IgD-negative memory B cell (primary cell): ENCODE measurements around the gene GOLGA5. TPM values are rescaled to one million over a fixed set of nuclear protein-coding genes. Genes with fewer than 3 reads are reported as not detected.
"Not testable (repeated sequence)": the region's sequence is repeated elsewhere in the genome, so short reads cannot be mapped to it uniquely, and the experiment has no call there.

ENCODE experiments used
- H3K27ac Mint-ChIP-seq, 3 donors: one replicate each; pipeline ENCODE4 v1.8.0; 2020 to 2022; ENCODE audit warnings: mild to moderate bottlenecking in 3 of 3, mixed read lengths in 3 of 3, moderate library complexity in 1 of 3
- H3K27me3 Mint-ChIP-seq: one replicate; pipeline ENCODE4 v1.8.0; 2021; ENCODE audit warnings: mixed read lengths
- H3K36me3 Mint-ChIP-seq: one replicate; pipeline ENCODE4 v1.8.0; 2020; ENCODE audit warnings: mild to moderate bottlenecking, mixed read lengths
- H3K4me1 Mint-ChIP-seq, 3 donors: one replicate each; pipeline ENCODE4 v1.8.0; 2020 to 2022; ENCODE audit warnings: mixed read lengths in 3 of 3, mild to moderate bottlenecking in 1 of 3
- H3K4me3 Mint-ChIP-seq, 4 donors: one replicate each; pipeline ENCODE4 v1.8.0; 2020 to 2022; ENCODE audit warnings: mild to moderate bottlenecking in 4 of 4, mixed read lengths in 4 of 4, moderate library complexity in 3 of 4
- H3K9me3 Mint-ChIP-seq, 3 donors: one replicate each; pipeline ENCODE4 v1.8.0; 2020 to 2021; ENCODE audit warnings: mixed read lengths in 3 of 3, mild to moderate bottlenecking in 1 of 3
- polyA plus RNA-seq: library from polyadenylated mRNA; unstranded; fragments of 300-500 nt; fragmentation: Illumina TruSeq; gene quantifications from one replicate; pipeline ENCODE4 v1.2.3, GENCODE V29; 2021

Gene GOLGA5
- 20.2 TPM for polyA plus RNA-seq

DNA sequence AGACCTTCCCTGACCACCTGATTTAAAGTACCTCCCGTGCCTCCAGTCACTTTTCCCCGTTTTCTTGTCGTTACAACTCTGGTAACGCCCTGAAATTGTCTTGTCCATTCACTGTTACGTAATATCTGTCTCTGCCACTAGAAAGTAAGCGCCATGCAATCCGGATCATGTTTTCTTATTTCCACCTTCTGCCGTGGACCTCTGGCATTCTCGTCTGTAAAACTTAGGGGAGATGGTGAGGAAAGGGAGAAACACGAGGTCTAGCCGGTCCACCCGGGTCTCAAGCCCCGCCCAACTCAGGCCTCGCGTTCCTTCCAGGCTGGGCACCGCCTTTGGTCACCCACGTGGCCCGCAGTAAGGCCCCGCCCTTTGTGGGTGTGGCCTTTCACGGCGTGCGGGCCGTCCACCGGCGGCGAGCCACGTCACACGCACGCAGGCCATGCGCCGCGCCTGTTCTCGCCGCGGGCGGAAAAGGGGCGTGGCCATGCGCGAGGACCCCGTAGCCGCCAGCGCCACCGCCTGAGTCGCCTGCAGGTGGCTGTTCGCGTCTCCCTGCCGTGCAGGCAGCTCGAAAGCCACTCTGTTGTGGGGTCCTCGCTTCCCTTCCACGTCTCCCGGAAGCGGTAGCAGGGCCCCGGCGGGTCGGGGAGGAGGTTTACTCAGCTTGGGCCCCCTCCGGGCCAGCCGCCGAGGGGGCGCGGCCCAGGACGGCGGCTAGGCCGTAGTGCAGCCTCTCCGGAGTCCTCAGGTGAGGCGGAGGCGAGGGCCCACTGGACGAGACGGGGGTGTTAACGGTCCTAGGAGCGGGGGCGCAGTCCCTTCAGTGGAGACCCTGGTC, at the start of gene GOLGA5:
TSS of gene GOLGA5 (plus strand) at position 597 of the 838 bp plus-strand sequence. CDS start 3,133 bp downstream, outside the sequence.
- Mint-ChIP-seq H3K4me1 (peaks cover 15 to 23% (median 15%) of the 10 kb centered on the region in 3 donors), H3K4me3 (peak within 1 kb of the TSS; percentile 56 to 98 (median 94)), H3K9me3 (peaks cover 6 to 23% (median 8%) of the 10 kb centered on the region in 3 donors), H3K27me3 (no peaks in the 10 kb centered on the region), H3K27ac (peak within 1 kb of the TSS; percentile 55 to 97 (median 74)), H3K36me3 (peaks cover 6% of the 10 kb centered on the region)

DNA sequence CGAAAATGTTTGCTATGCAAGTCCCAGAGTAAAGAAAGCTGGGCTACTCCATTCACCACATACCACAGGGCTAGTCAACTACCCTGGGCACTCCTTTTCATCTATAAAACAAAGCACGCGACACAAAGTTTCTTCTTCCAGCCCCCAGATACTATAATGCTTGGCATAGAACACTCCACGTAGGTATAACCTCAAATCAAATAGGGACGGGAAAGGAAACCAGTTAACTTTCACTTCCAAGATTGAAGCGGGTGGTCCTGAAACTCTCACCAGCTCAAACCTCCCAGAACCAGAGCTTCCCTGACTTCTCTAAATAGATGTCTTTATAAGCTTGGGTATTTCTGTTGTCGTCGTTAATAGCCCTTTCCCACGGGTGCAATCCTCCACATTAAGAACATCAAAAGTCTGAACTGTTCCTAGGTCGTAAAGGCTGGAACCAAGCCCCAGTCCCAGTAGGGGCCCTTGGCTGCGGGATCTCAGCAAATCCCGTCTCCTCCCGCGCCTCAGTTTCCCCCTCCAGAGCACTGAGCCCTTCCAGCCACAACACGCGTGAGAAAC, 46.3 kb upstream of the GOLGA5 start:
- peaks cover 39 to 40% (median 39%) of the 10 kb centered on the region in 3 donors for H3K4me1 Mint-ChIP-seq
- peaks cover 6% of the 10 kb centered on the region for H3K36me3 Mint-ChIP-seq
- peaks cover 0 to 4% (median 2%) of the 10 kb centered on the region in 3 donors for H3K9me3 Mint-ChIP-seq
- H3K4me3 Mint-ChIP-seq = peak overlapping the region; percentile 91 to 96 (median 94)
- peak overlapping the region; percentile 86 to 98 (median 93) for H3K27ac Mint-ChIP-seq
- no peaks in the 10 kb centered on the region for H3K27me3 Mint-ChIP-seq

DNA sequence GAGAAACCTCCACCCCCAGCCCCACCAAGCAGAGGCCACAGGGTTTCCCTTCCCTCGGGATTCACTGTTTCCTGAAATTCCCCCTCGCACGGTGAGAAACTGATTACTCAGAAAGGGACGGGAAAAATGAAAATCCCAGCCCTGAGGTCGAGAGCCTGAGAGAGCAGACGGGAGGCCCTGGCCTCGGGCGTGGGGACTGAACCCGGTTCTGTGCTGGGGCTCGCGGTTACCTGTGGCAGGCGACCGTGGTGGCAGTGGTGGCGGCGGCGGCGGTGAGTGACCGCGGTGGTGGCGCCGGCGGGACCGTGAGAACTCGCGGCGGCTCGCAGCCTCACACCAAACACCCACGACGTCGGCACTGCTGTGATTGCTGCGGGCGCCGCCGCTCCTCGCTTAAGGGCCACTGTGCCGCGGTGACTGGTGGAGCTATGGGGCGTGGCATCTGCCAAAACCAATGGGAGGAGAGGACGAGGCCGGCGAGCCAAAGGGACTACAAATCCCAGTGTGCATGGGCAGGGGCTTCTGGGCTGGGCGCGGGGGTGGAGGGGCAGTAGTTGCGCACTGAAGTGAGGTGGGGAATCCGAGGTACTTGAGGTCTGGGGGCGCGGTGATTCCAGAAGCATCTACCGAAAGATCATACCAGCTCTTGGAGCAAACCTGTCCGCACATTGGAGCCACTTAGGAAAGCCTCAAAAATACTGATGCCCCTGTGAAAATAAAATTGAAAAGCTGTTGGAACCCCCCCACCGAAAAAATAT, 45.7 kb upstream of the GOLGA5 start, which contains the start of gene LGMN:
TSS of gene LGMN (minus strand) at position 369 of the 758 bp plus-strand sequence. CDS start 15,841 bp downstream, outside the sequence.
- H3K27ac Mint-ChIP-seq = peak within 1 kb of the TSS; percentile 86 to 98 (median 93)
- no peaks in the 10 kb centered on the region for H3K27me3 Mint-ChIP-seq
- H3K36me3 Mint-ChIP-seq = peaks cover 6% of the 10 kb centered on the region
- peaks cover 0 to 4% (median 2%) of the 10 kb centered on the region in 3 donors for H3K9me3 Mint-ChIP-seq
- H3K4me3 Mint-ChIP-seq = peak within 1 kb of the TSS; percentile 91 to 96 (median 94)
- peaks cover 43 to 46% (median 46%) of the 10 kb centered on the region in 3 donors for H3K4me1 Mint-ChIP-seq

- Mint-ChIP-seq H3K27ac (peak overlapping the region; percentile 34 to 97 (median 70)), H3K4me3 (peak overlapping the region; percentile 74 to 94 (median 92)), H3K4me1 (peaks cover 43 to 45% (median 43%) of the 10 kb centered on the region in 3 donors)
- not testable (repeated sequence) for H3K36me3 Mint-ChIP-seq, H3K9me3 Mint-ChIP-seq, H3K27me3 Mint-ChIP-seq
Observed at GRCh38 chr14:92750222-92750728, 43.8 kb upstream of the GOLGA5 start.

DNA sequence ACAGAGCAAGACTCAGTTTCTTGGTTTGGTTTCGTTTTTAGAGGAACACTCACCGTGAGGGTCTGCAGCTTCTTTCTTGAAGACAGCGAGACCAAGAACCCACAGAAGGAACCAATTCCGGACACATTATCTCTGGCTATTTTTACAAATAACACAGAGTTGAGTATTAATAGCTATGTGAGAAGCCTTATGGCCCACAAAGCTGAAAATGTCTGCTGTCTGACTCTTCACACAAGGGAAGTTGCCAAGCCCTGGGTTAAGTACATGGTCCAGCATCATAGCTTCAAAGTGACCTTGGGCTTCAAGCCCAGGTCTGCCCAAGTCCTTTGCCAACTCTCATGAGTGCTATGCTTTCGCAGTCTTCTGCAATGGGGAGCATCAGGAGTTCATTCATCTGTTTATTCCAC, 43.1 kb upstream of the GOLGA5 start:
- peaks cover 38 to 40% (median 39%) of the 10 kb centered on the region in 3 donors for H3K4me1 Mint-ChIP-seq
- H3K9me3 Mint-ChIP-seq = peaks cover 0 to 4% (median 2%) of the 10 kb centered on the region in 3 donors
- peak overlapping the region; percentile 34 to 97 (median 70) for H3K27ac Mint-ChIP-seq
- no peaks in the 10 kb centered on the region for H3K27me3 Mint-ChIP-seq
- peaks cover 6% of the 10 kb centered on the region for H3K36me3 Mint-ChIP-seq
- H3K4me3 Mint-ChIP-seq = peak overlapping the region; percentile 74 to 94 (median 92)

DNA sequence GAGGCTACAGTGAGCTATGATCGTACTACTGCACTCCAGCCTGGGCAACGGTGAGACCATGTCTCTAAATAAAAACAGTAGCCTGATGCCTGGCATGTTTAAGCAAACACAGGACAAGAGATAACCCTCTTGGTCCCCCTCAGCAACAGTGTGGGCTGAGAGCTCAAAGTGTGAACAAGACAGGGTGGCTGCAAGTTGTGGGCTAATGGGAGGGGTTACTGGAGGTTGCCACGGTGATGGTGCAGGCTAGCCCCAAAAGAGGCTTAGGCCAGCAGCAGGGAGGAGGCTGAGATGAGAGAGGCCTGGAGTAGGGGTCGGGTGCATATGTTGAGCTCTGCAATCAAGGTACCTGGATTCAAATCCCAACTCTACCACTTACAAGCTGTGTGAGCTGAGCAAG, 42.3 kb upstream of the GOLGA5 start:
- Mint-ChIP-seq H3K9me3 (peaks cover 0 to 4% (median 2%) of the 10 kb centered on the region in 3 donors), H3K27ac (peak overlapping the region in 1 of 3 donors; percentile 48), H3K36me3 (peaks cover 6% of the 10 kb centered on the region), H3K4me3 (peak overlapping the region in 1 of 4 donors; percentile 58), H3K4me1 (peaks cover 34 to 38% (median 35%) of the 10 kb centered on the region in 3 donors), H3K27me3 (no peaks in the 10 kb centered on the region)

- Mint-ChIP-seq H3K9me3 (peaks cover 2 to 4% (median 2%) of the 10 kb centered on the region in 3 donors), H3K36me3 (peaks cover 1% of the 10 kb centered on the region), H3K4me1 (peaks cover 23 to 26% (median 25%) of the 10 kb centered on the region in 3 donors), H3K27me3 (no peaks in the 10 kb centered on the region), H3K4me3 (peak overlapping the region in 2 of 4 donors; percentile 16 to 19), H3K27ac (peak overlapping the region in 1 of 3 donors; percentile 79)
Observed at GRCh38 chr14:92753250-92753649, 40.9 kb upstream of the GOLGA5 start.

DNA sequence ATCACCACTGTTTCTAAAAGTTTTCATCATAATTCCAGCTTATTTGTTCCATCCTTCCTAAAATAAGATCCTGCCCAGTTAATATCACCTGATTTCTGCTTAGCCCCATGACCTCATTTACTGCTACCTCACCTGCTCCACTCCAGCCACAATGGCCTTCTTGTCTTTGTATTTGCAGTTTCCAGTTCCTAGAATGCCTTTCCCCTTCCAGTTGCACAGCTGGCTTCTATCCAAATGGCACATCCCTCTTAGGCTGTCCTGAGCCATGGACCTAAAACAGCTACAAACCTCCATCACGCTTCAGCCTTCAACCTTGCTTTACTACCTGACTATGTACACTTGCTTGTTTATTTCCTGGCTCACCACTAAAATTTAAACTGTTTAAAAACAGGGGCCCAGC, 39.1 kb upstream of the GOLGA5 start:
- Mint-ChIP-seq H3K27me3 (no peaks in the 10 kb centered on the region), H3K36me3 (peaks cover 1% of the 10 kb centered on the region), H3K27ac (no peak overlapping the region), H3K4me1 (peaks cover 13 to 24% (median 19%) of the 10 kb centered on the region in 3 donors), H3K4me3 (no peak overlapping the region), H3K9me3 (peaks cover 2 to 4% (median 3%) of the 10 kb centered on the region in 3 donors)

DNA sequence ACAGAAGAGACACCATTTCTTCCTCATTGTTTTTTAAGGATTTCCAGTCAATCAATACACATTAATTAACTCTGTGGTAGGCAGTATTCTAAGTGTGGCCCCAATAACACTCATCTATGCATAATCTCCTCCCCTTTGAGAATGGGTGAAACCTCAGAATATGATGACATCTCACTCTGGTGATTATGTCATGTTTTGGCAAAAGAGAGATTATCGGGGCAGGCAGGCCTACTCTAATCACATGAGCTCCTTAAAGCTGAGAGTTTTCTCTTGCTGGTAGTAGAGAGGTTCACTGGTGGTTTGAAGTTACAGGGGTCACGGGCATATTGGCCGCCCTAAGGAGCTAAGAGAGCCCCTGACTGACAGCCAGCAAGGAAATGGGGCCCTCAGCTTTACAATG, 38.6 kb upstream of the GOLGA5 start:
- H3K9me3 Mint-ChIP-seq = peaks cover 0 to 3% (median 2%) of the 10 kb centered on the region in 3 donors
- H3K27ac Mint-ChIP-seq = no peak overlapping the region
- peaks cover 1% of the 10 kb centered on the region for H3K36me3 Mint-ChIP-seq
- no peak overlapping the region for H3K4me3 Mint-ChIP-seq
- H3K27me3 Mint-ChIP-seq = no peaks in the 10 kb centered on the region
- peaks cover 7 to 27% (median 14%) of the 10 kb centered on the region in 3 donors for H3K4me1 Mint-ChIP-seq

GRCh38 chr14:92756446-92756845, 37.7 kb upstream of the GOLGA5 start:
- no peaks in the 10 kb centered on the region for H3K27me3 Mint-ChIP-seq
- no peak overlapping the region for H3K27ac Mint-ChIP-seq
- peaks cover 0 to 3% (median 2%) of the 10 kb centered on the region in 3 donors for H3K9me3 Mint-ChIP-seq
- H3K4me1 Mint-ChIP-seq = peaks cover 7 to 22% (median 9%) of the 10 kb centered on the region in 3 donors
- no peak overlapping the region for H3K4me3 Mint-ChIP-seq
- H3K36me3 Mint-ChIP-seq = peaks cover 1% of the 10 kb centered on the region

DNA sequence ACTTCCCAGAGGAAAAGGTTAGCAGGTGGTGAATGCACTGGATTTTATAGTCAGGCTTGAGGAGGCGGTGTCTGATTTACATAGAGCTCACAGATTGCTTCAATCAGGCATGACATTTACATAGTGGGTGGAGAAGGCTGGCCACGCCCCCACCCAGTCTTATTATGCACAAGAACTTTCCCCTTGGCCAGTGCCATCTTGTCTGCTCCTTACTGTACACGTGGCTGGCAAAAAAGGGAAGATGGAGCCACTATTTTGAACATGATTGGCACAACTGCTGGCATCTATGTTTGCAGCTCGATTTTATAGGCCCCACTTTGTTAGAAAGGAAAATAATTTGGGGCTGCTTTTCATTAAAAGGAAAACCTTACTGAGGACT, 34.8 kb upstream of the GOLGA5 start:
- Mint-ChIP-seq H3K27me3 (peaks cover 2% of the 10 kb centered on the region), H3K4me1 (peaks cover 0 to 11% (median 3%) of the 10 kb centered on the region in 3 donors), H3K27ac (no peak overlapping the region), H3K4me3 (no peak overlapping the region), H3K9me3 (peaks cover 0 to 3% (median 2%) of the 10 kb centered on the region in 3 donors), H3K36me3 (peaks cover 1% of the 10 kb centered on the region)

DNA sequence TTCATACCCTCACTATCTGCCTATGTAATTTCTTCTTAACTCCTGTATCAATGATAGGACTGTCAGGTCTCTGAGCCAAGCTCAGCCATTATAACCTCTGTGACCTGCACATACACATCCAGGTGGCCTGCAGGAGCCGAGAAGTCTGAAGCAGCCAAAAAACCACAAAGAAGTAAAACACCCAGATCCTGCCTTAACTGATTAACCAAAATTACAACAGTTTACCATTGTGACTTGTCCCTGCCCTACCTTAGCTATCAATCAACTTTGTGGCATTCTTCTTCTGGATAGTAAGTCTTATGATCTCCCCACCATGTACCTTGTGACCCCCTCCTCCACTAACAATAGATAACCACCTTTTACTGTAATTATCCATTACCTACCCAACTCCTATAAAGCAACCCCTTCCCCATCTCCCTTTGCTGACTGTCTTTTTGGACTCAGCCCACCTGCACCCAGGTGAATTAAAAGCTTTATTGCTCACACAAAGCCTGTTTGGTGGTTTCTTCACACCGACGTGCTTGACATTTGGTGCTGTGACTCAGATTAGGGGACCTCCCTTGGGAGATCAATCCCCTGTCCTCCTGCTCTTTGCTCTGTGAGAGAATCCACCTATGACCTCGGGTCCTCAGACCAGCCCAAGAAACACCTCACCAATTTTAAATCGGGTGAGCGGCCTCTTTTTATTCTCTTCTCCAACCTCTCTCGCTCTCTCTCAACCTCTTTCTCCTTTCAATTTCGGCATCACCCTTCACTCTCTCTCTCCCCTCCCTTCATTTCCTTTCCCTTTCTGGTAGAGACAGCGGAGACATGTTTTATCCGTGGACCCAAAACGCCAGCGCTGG, 34.2 kb upstream of the GOLGA5 start:
- H3K4me1 Mint-ChIP-seq = peaks cover 0 to 16% (median 3%) of the 10 kb centered on the region in 3 donors
- peaks cover 1% of the 10 kb centered on the region for H3K36me3 Mint-ChIP-seq
- peaks cover 2% of the 10 kb centered on the region for H3K27me3 Mint-ChIP-seq
- peaks cover 0 to 3% (median 2%) of the 10 kb centered on the region in 3 donors for H3K9me3 Mint-ChIP-seq
- H3K4me3 Mint-ChIP-seq = no peak overlapping the region
- H3K27ac Mint-ChIP-seq = peak overlapping the region in 1 of 3 donors; percentile 72

DNA sequence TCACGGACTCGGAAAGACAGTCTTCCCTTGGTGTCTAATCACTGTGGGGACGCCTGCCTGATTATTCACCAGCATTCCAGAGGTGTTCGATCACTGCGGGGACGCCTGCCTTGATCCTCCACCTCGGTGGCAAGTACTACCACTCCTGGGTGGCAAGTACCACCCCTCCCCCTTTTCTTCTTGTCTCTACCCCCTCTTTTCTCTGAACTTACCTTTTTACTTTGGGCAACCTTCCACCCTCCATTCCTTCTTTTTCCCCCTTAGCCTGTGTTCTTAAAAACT, 33.6 kb upstream of the GOLGA5 start:
- Mint-ChIP-seq H3K27ac (peak overlapping the region in 1 of 3 donors; percentile 72), H3K4me3 (no peak overlapping the region), H3K27me3 (peaks cover 2% of the 10 kb centered on the region), H3K36me3 (peaks cover 1% of the 10 kb centered on the region), H3K4me1 (peaks cover 0 to 17% (median 3%) of the 10 kb centered on the region in 3 donors), H3K9me3 (peaks cover 0 to 3% (median 2%) of the 10 kb centered on the region in 3 donors)
